GM21786 (cell line): ENCODE measurements around the gene NR6A1.

ENCODE experiments used
- ATAC-seq: cut with Tn5 transposase; IDR thresholded peaks from one replicate; pipeline ENCODE4 v1.9.1; 2021; ENCODE audit not compliant: unreplicated experiment

Gene NR6A1

DNA sequence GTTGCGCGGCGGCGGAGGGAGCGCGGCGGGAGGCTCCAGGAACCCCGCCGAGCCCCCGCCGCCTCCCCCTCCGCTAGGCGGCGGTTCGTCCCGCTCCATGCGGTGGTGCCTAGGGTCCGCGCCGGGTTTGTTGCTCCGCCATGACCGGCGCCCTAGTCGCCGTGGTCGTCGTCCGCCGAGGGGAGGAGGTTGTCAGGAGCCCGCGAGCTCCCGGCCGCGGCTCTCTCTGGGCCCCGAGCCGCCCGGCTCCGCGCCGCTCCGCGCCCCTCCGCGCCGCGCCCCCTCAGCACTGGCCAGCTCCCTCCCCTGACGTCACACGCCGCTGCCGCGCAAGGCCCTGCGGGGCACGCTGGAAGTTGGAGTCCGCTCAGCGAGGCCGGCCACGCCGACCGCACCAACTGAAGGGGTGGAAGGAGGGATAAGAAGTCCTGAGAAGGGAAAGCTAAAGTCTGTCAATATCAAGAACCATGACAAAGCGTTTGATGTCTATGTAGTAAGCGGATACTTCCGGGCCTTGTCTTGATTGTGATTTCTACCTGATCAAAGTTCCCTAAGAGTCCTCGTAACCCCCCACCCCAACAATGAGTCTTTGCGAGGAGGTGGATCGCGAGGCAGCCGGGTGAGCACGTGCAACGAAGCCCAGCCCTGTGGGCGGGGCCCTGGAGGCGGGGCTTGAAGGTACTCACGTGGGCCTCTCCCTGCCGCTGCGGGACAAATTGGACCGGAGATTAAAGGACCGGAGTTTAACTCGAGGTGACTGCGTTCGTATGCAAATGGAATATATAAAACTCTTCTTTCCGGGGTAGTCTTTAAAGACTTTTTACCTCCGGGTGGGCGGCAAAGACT, at the start of gene NR6A1:
Gene NR6A1 (minus strand): TSS at position 291 of the 846 bp plus-strand sequence.
- peak; percentile 84 for ATAC-seq

GRCh38 chr9:124818431-124819281, 47.5 kb upstream of the NR6A1 start:
- ATAC-seq: no peak

GRCh38 chr9:124815601-124816000, 44.5 kb upstream of the NR6A1 start:
- ATAC-seq: no peak

GRCh38 chr9:124814164-124814535, 43.0 kb upstream of the NR6A1 start:
- ATAC-seq: no peak

DNA sequence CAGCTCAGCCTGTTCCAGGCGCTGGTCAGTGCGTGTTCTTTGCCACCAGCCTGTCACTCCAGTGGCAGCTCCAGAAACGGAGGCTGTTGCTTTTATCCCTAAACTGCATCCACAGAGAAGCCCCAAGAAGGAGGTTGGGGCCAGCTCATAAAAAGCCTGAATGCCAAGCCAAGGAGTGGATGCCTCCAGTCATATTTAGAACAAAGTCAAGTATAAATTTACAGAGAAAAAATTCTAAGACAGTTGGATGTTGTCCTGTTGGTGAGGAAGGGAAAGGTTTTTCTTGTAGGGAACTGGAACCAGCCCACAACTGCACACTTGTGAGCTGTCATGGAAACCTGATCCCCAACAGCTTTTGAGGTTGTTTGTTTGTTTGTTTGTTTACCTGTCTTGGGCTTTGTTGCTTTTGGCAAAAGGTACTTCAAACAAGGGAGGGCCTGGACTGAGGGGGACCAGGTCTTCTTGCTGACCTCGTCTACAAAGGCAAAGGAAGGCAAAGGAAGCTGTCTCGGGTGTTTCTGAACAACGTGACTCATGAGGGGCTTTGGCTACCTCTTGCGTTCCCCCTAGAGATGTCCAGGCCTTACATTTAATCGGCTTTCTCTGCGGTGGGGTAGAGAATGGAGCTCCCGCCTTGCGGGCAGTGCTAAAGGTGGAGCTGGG, 42.5 kb upstream of the NR6A1 start:
- no peak for ATAC-seq

- no peak for ATAC-seq
These were observed 41.9 kb upstream of the NR6A1 start for GRCh38 chr9:124813041-124813440.

DNA sequence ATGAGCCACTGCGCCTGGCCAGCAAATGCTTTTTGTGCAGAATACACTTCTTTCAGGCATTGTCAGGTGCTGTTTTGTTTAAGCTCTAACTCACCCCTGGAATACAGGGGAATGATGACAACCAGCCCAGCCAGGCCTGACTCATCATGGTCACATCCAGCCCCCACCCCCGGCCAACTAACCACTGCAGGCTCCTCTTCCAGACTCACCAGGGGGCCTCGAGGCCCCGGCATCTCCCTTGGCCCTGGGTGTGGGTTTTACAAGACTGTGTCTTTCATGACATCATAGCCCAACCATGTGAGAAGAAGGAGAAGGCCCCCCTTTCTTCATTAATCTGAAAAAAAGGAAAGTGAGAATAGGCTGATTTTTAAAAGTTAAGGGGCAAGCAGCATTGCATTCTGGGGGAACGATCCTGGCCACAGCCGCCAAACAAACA, 41.3 kb upstream of the NR6A1 start:
- ATAC-seq: no peak

DNA sequence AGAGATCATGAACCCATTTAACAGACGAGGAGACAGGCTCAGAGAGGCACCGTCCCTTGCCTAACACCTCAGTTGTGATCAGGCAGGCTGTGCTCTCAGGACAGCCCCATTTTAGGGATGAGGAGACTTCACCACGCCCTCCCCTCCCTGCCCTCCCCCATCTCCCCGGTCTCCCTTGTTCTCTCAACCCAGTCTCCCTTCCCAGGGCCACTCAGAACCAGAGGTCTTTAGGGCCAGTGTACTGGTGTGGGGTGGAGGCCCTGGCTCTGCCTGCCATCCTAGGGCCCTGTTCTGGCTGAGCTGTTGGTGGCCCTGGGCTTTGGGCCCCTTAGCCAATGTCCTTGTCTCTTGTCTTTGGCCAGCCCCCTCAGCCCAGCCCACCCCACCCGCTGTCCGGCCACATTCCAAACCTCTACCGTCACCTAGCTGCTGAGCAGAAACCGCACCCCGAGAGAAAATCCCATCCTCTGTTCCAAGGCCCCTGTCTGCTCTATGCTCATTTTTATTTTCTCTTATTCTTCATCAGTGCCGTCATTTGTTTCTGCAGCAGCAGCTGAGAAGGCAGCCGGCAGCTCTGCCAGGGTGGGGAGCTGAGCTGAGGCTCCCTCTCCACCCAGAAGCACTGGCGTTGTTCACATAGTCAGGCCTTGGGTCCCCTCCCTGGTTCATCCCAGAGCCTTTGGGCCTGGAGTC, 39.7 kb upstream of the NR6A1 start:
- ATAC-seq: no peak

GRCh38 chr9:124809741-124810500, 38.8 kb upstream of the NR6A1 start:
- ATAC-seq: no peak

- no peak for ATAC-seq
These were observed 38.1 kb upstream of the NR6A1 start for GRCh38 chr9:124809211-124809610.

DNA sequence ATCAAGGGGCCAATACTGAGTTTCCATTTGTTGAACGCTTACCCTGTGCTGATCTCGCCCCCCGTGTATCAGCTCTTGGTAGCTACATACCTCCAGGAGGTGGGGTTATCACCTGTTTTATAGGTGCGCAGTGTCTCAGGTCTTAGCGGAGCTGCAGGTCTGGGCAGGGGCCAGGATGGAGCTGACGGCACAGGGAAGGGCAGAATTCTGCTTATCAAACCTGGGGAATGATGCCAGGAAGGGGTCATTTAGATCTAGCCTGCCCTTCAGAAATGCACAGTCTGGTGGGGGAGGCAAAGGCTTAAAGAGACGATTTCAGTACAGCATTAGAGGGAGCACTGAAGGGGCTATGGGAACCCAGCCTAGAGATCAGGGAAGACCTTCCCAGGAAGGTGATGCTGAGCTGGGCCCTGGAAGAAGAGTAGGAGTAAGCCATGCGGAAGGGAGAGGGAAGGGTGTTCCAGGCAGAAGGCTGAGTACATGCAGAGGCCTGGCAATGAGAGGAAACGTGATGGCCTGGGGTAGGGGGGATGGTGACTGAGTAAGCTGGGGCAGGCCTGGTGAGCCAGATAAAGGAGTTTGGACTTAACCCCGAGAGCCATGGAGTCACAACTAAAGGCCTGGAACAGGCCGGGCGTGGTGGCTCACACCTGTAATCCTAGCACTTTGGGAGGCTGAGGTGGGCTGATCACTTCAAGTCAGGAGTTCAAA, 37.3 kb upstream of the NR6A1 start:
- ATAC-seq: no peak

- no peak for ATAC-seq
These were observed 34.1 kb upstream of the NR6A1 start for GRCh38 chr9:124805186-124805585.

DNA sequence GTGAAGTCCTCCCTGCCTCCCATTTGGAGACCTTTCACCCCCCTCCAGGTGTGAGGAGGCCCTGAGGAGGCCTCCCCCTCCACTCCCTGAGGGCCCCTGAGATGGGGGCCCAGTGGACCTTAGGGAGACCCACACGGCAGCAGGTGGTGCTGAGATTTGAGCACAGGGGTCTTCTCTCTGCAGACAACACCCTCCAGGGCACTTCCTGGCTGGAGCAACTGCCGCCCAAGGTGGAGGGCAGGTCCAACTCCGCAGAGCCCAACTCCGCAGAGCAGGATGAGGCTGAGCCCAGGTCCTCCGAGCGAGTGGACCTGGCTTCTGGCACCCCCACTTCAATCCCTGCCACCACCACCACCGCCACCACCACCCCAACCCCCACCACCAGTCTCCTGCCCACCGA, 32.8 kb upstream of the NR6A1 start:
- ATAC-seq: no peak

DNA sequence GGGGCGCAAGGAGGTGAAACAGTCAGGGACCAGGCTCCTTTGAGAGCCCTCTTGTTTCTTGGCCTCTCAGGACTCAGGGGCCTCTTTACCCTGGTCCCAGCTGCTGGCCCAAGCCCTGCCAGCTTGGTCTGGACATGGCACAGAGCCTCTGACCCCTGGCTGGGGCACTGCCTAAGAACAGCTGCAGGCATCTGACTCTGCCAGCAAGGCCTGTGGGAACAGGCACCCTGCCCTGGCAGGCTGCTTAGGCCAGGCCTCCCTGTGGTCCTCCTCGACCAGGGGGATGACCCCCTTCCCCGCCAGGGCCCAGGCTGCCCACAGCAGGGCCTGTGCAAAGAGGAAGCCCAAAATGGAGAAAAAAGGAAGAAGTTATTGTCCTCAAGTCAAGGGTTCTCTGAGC, 31.3 kb upstream of the NR6A1 start:
- ATAC-seq: no peak

- ATAC-seq: no peak
These were observed 30.2 kb upstream of the NR6A1 start for GRCh38 chr9:124801356-124801755.

DNA sequence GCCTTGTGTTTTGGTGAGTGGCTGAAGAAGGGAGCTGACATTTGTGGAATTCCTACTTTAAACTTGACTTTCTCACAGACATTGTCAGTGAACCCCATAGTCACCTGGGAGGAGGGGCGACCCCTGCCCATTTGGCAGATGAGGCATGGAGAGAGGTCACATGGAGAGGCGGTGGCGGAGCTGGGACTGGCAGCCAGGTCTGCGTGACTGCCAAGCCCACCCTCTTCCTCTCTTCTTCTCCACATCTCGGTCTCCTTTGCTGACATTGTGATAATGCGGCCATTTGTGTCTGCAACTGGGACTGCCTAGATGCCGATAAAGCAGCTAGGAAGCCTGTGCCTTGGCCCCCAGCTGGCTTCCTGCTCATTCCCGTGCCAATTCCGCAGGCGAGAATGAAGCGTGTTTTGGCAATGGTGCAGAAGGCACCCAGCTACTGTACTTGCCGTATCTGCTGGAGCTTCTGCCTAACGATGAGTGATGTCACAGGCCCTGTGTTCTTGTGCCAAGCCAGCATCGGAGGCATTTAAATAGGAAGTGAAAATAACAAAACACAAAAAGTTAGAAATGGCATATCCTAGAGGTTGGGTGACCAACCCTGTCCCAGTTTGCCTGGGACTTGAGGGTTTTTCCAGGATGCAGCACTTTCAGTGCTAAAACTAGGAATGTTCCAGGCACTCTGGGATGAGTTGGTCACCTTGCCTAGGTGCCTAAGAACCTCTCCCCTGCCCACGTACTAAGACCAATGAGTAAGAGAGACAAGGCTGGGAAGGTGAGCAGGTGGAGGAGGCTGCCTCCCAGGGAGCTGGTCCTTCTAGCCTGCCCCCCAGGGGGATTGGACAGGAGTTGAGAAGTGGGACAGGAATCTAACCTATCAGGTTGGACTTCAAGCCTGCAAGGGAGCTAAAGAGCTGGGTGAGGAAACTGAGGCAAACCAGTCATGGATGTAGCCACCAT, 29.5 kb upstream of the NR6A1 start:
- ATAC-seq: no peak

GRCh38 chr9:124799274-124800006, 28.3 kb upstream of the NR6A1 start:
- ATAC-seq: no peak
